Bronchial epithelial cell (primary cell): ENCODE measurements around the gene CTXN1. TPM values are rescaled to one million over a fixed set of nuclear protein-coding genes. Genes with fewer than 3 reads are reported as not detected.

Experiments
- DNase-seq: peaks from one replicate; pipeline ENCODE4 v3.0.0-alpha.2; 2010; ENCODE audit warnings: low read depth
- FAIRE-seq: peaks from 2 replicates; lab custom pipeline; 2011; peaks lifted over from hg19 to GRCh38; lab: Jason Lieb, UNC
- H3K27me3 ChIP-seq: 2 replicates; pipeline ENCODE4 v1.5.1; 2011; ENCODE audit warnings: low read length; ENCODE audit not compliant: control insufficient read depth, insufficient read depth
- H3K36me3 ChIP-seq: 2 replicates; pipeline ENCODE4 v1.5.1; 2011; ENCODE audit warnings: low read length; ENCODE audit not compliant: control insufficient read depth, insufficient read depth
- H3K4me3 ChIP-seq: 2 replicates; pipeline ENCODE4 v1.5.1; 2011; ENCODE audit warnings: mild to moderate bottlenecking, low read depth, low read length, control low read depth
- CTCF ChIP-seq: IDR thresholded peaks from 2 replicates; pipeline ENCODE4 v1.5.1; 2011; ENCODE audit warnings: mild to moderate bottlenecking, moderate library complexity, low read length, control low read depth, inconsistent platforms; ENCODE audit not compliant: insufficient read depth, severe bottlenecking
- total RNA-seq: library from RNA; depleted of rRNA; stranded (reverse); fragments of >200 nt; gene quantifications from 2 replicates; pipeline ENCODE4 v1.2.1, GENCODE V29; 2014

The CTXN1 gene
- total RNA-seq, 1 donor from 2014 or later: 0.26 TPM

- Histone ChIP-seq H3K27me3 (no peaks in the 10 kb centered on the region), H3K4me3 (no peak overlapping the region), H3K36me3 (peaks cover 1% of the 10 kb centered on the region)
- DNase-seq: no peak
- TF ChIP-seq CTCF: no peak
- FAIRE-seq: no peak
Measured at GRCh38 chr19:7953576-7953975, 27.6 kb upstream of the CTXN1 start.

GRCh38 chr19:7953060-7953459, 27.1 kb upstream of the CTXN1 start:
- no peak for TF ChIP-seq CTCF
- FAIRE-seq (no peak), DNase-seq (peak; percentile 75)
- peaks cover 1% of the 10 kb centered on the region for H3K36me3 ChIP-seq
- no peak overlapping the region for H3K4me3 ChIP-seq
- no peaks in the 10 kb centered on the region for H3K27me3 ChIP-seq

GRCh38 chr19:7947939-7948338, 22.0 kb upstream of the CTXN1 start:
- FAIRE-seq (no peak), DNase-seq (peak; percentile 83)
- no peak overlapping the region for H3K4me3 ChIP-seq
- no peaks in the 10 kb centered on the region for H3K36me3 ChIP-seq
- H3K27me3 ChIP-seq: no peaks in the 10 kb centered on the region
- TF ChIP-seq CTCF: no peak

- H3K27me3 ChIP-seq: no peaks in the 10 kb centered on the region
- FAIRE-seq (peak; percentile 32), DNase-seq (peak; percentile 77)
- peak; percentile 77 for TF ChIP-seq CTCF
- H3K4me3 ChIP-seq: peak overlapping the region; percentile 74
- H3K36me3 ChIP-seq: peaks cover 16% of the 10 kb centered on the region
Measured at GRCh38 chr19:7944177-7944761, 18.3 kb upstream of the CTXN1 start.

- H3K36me3 ChIP-seq: peaks cover 16% of the 10 kb centered on the region
- no peak for TF ChIP-seq CTCF
- FAIRE-seq (peak; percentile 93), DNase-seq (peak; percentile 97)
- peak within 1 kb of the TSS; percentile 94 for H3K4me3 ChIP-seq
- H3K27me3 ChIP-seq: no peaks in the 10 kb centered on the region
Measured at GRCh38 chr19:7943444-7944176, 17.7 kb upstream of the CTXN1 start, which contains the start of gene TIMM44. TSS of gene TIMM44 (minus strand) at chr19:7943666. CDS start at chr19:7943651, 15 bp downstream.
